ENCODE data around the gene TTPAL. TPM values are rescaled to one million over a fixed set of nuclear protein-coding genes. Genes with fewer than 3 reads are reported as not detected.

TTPAL gene
- total and polyA plus RNA-seq, 9 of the 15 experiments (the other 6 are each of a cell fraction or from before 2014, with no cell fraction given) = 1.1 to 7.0 (median 2.6) TPM

DNA sequence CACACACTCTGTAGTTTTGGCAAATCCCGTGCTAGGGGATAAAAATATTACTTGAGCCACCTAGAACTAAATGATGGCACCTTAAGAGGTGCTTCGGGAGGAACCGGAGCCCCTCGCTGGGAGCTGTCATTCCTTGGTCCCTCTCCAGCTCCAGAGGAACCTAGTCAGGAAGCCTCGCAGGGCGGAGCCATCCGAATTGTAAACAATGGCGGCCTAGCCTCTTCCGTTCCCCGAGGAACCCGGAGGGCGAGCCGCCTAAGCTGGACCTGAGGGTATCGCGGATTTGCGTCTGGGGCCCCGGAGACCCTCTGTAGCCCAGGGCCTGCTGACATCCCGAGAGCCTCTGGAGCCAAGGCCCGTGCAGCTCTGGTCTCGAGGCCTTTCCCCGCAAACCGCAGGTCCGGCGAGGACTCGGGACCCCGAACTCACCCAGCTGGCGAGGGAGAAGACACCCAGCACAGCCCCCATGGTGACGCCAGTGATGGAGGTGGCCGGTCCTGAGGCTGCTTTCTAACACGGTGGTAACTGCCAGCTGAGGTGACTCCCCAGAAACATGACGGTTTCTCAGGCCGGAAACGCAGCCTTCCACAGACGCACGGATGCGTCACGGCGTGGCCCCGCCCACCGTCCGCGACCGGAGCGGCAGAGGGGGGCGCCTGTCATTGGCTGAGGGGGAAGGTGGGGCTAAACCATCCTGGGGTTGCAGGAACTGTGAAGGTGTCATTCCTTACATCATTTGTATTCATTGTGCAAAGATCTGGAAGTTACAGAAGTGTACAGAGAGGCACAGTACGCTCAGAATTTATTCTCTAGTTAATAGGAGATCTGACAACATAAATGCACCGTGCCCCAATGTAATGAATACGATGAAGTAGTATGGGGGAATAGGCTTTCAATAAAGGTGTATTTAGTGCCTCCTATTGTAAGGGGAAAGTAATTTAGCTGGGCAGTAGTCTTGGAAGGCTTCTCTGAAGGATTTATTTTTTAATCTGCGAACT, 46.1 kb downstream of the TTPAL start, which contains the start of gene SERINC3 (continued):
- TF ChIP-seq, protein P1, sequence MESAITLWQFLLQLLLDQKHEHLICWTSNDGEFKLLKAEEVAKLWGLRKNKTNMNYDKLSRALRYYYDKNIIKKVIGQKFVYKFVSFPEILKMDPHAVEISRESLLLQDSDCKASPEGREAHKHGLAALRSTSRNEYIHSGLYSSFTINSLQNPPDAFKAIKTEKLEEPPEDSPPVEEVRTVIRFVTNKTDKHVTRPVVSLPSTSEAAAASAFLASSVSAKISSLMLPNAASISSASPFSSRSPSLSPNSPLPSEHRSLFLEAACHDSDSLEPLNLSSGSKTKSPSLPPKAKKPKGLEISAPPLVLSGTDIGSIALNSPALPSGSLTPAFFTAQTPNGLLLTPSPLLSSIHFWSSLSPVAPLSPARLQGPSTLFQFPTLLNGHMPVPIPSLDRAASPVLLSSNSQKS (CRISPR knock-in tag; IDR thresholded peaks at IDR 0.05) = no peak
- TF ChIP-seq, protein P2, sequence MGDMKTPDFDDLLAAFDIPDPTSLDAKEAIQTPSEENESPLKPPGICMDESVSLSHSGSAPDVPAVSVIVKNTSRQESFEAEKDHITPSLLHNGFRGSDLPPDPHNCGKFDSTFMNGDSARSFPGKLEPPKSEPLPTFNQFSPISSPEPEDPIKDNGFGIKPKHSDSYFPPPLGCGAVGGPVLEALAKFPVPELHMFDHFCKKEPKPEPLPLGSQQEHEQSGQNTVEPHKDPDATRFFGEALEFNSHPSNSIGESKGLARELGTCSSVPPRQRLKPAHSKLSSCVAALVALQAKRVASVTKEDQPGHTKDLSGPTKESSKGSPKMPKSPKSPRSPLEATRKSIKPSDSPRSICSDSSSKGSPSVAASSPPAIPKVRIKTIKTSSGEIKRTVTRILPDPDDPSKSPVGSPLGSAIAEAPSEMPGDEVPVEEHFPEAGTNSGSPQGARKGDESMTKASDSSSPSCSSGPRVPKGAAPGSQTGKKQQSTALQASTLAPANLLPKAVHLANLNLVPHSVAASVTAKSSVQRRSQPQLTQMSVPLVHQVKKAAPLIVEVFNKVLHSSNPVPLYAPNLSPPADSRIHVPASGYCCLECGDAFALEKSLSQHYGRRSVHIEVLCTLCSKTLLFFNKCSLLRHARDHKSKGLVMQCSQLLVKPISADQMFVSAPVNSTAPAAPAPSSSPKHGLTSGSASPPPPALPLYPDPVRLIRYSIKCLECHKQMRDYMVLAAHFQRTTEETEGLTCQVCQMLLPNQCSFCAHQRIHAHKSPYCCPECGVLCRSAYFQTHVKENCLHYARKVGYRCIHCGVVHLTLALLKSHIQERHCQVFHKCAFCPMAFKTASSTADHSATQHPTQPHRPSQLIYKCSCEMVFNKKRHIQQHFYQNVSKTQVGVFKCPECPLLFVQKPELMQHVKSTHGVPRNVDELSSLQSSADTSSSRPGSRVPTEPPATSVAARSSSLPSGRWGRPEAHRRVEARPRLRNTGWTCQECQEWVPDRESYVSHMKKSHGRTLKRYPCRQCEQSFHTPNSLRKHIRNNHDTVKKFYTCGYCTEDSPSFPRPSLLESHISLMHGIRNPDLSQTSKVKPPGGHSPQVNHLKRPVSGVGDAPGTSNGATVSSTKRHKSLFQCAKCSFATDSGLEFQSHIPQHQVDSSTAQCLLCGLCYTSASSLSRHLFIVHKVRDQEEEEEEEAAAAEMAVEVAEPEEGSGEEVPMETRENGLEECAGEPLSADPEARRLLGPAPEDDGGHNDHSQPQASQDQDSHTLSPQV (IDR thresholded peaks at IDR 0.05) = no peak
- TF ChIP-seq HDAC1 (IDR thresholded peaks at IDR 0.05) (peak in 1 of 2 experiments; percentile 89; a peak in 2 of 4 replicates), C11orf30 (IDR thresholded peaks at IDR 0.05; ENCODE audit: low read depth) (peak; percentile 59), KDM1A (IDR thresholded peaks at IDR 0.05) (0 out of 4 replicates have a peak, but pooled peaks of 1 of the 2 experiments have one; percentile 7), PHF20 (IDR thresholded peaks at IDR 0.05; ENCODE audit: partially characterized antibody) (peak; percentile 76), SRF (CRISPR knock-in tag; IDR thresholded peaks at IDR 0.05) (0 out of 4 replicates have a peak, but pooled peaks of 1 of the 2 experiments have one; percentile 19), JUN (IDR thresholded peaks at IDR 0.05; ENCODE audit: borderline replicate concordance, low read depth, low read length) (peak; percentile 68), JUN (CRISPR knock-in tag; IDR thresholded peaks at IDR 0.05; ENCODE audit: borderline replicate concordance) (no peak), DNMT1 (IDR thresholded peaks at IDR 0.05) (no peak), ZNF224 (CRISPR knock-in tag; IDR thresholded peaks at IDR 0.05) (no peak), SOX6 (IDR thresholded peaks at IDR 0.05) (0 out of 2 replicates have a peak, but pooled peaks have one; percentile 29), RCOR1 (IDR thresholded peaks at IDR 0.05; ENCODE audit: borderline replicate concordance in 1 of 2, low read depth in 2 of 2, low read length in 2 of 2) (peak in 1 of 2 experiments; percentile 57; a peak in 1 of 4 replicates), ZNF766 (CRISPR knock-in tag; conservative IDR thresholded peaks at IDR 0.05) (peak; percentile 57; the same call in 1 of the 2 replicates), MTA3 (IDR thresholded peaks at IDR 0.05; ENCODE audit: borderline replicate concordance) (peak; percentile 86; the same call in 1 of the 2 replicates), RBM15 (IDR thresholded peaks at IDR 0.05; ENCODE audit: insufficient read depth, low read length) (no peak)
- TF ChIP-seq, protein P3, sequence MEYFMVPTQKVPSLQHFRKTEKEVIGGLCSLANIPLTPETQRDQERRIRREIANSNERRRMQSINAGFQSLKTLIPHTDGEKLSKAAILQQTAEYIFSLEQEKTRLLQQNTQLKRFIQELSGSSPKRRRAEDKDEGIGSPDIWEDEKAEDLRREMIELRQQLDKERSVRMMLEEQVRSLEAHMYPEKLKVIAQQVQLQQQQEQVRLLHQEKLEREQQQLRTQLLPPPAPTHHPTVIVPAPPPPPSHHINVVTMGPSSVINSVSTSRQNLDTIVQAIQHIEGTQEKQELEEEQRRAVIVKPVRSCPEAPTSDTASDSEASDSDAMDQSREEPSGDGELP (CRISPR knock-in tag; IDR thresholded peaks at IDR 0.05; ENCODE audit: borderline replicate concordance) = peak; percentile 97
- TF ChIP-seq, protein P4, sequence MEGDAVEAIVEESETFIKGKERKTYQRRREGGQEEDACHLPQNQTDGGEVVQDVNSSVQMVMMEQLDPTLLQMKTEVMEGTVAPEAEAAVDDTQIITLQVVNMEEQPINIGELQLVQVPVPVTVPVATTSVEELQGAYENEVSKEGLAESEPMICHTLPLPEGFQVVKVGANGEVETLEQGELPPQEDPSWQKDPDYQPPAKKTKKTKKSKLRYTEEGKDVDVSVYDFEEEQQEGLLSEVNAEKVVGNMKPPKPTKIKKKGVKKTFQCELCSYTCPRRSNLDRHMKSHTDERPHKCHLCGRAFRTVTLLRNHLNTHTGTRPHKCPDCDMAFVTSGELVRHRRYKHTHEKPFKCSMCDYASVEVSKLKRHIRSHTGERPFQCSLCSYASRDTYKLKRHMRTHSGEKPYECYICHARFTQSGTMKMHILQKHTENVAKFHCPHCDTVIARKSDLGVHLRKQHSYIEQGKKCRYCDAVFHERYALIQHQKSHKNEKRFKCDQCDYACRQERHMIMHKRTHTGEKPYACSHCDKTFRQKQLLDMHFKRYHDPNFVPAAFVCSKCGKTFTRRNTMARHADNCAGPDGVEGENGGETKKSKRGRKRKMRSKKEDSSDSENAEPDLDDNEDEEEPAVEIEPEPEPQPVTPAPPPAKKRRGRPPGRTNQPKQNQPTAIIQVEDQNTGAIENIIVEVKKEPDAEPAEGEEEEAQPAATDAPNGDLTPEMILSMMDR (IDR thresholded peaks at IDR 0.05 in 2 of 3, conservative IDR thresholded peaks at IDR 0.05 in 1 of 3; ENCODE audit: insufficient read depth in 2 of 3, low read depth in 1 of 3, low read length in 3 of 3) = peak in 2 of 3 experiments; percentile 33 to 41; a peak in 2 of 6 replicates

All from K562 (cell line).